ENCODE data around the gene UBL4B. TPM values are rescaled to one million over a fixed set of nuclear protein-coding genes. Genes with fewer than 3 reads are reported as not detected.

UBL4B gene
- total RNA-seq, 2 donors from 2014 or later = not detected

GRCh38 chr1:110065841-110066240 lies 46.4 kb upstream of the UBL4B start:
- Histone ChIP-seq H3K4me3 (no peak overlapping the region), H3K27me3 (peaks cover 15 to 31% of the 10 kb centered on the region in 2 donors), H3K4me1 (peaks cover 17% of the 10 kb centered on the region), H3K27ac (no peak overlapping the region), H3K36me3 (replicated peaks in 1 of 2; ENCODE audit: insufficient read depth in 1 of 2, low read depth in 2 of 2) (no peaks in the 10 kb centered on the region), H3K9me3 (no peaks in the 10 kb centered on the region)
- intact Hi-C loops (cut with DNase I) = no loop called here
- WGBS, 2 donors = 97% methylated on average over 5 of the region's 5 CpGs
- DNase-seq (no peak), ATAC-seq (no peak)
- TF ChIP-seq POLR2A (IDR thresholded peaks at IDR 0.05) (no peak), CTCF (IDR thresholded peaks at IDR 0.05) (no peak)

- H3K27me3 ChIP-seq = peaks cover 15 to 43% of the 10 kb centered on the region in 2 donors
- TF ChIP-seq CTCF (IDR thresholded peaks at IDR 0.05) (no peak), POLR2A (IDR thresholded peaks at IDR 0.05) (no peak)
- no peak overlapping the region for H3K27ac ChIP-seq
- intact Hi-C loops (cut with DNase I) = no loop called here
- H3K4me3 ChIP-seq = no peak overlapping the region
- no peaks in the 10 kb centered on the region for H3K36me3 ChIP-seq (replicated peaks in 1 of 2; ENCODE audit: insufficient read depth in 1 of 2, low read depth in 2 of 2)
- H3K4me1 ChIP-seq = peaks cover 17% of the 10 kb centered on the region
- ATAC-seq (no peak), DNase-seq (no peak)
- H3K9me3 ChIP-seq = no peaks in the 10 kb centered on the region
- WGBS, 2 donors = 37 to 56% methylated on average over 19 to 22 of the region's 23 CpGs
Measured at GRCh38 chr1:110067479-110067892, 44.8 kb upstream of the UBL4B start.

GRCh38 chr1:110067893-110068645 lies 44.2 kb upstream of the UBL4B start:
- 10 to 25% methylated on average over 22 to 60 of the region's 68 CpGs for WGBS, 2 donors
- Histone ChIP-seq H3K36me3 (replicated peaks in 1 of 2; ENCODE audit: insufficient read depth in 1 of 2, low read depth in 2 of 2) (no peaks in the 10 kb centered on the region), H3K4me3 (no peak overlapping the region), H3K27me3 (peaks cover 15 to 43% of the 10 kb centered on the region in 2 donors), H3K9me3 (no peaks in the 10 kb centered on the region), H3K4me1 (peaks cover 17% of the 10 kb centered on the region), H3K27ac (no peak overlapping the region)
- DNase-seq = no peak
- TF ChIP-seq POLR2A (IDR thresholded peaks at IDR 0.05) = no peak
- TF ChIP-seq CTCF (IDR thresholded peaks at IDR 0.05) = no peak
- intact Hi-C loops (cut with DNase I) = no loop called here
- no peak for ATAC-seq

GRCh38 chr1:110068646-110069403 lies 43.4 kb upstream of the UBL4B start:
- Histone ChIP-seq H3K9me3 (no peaks in the 10 kb centered on the region), H3K4me1 (peaks cover 17% of the 10 kb centered on the region), H3K4me3 (no peak overlapping the region), H3K27ac (no peak overlapping the region), H3K36me3 (replicated peaks in 1 of 2; ENCODE audit: insufficient read depth in 1 of 2, low read depth in 2 of 2) (no peaks in the 10 kb centered on the region), H3K27me3 (peaks cover 15 to 43% of the 10 kb centered on the region in 2 donors)
- intact Hi-C loops (cut with DNase I) = no loop called here
- WGBS, 2 donors = 7 to 12% methylated on average over 39 to 67 of the region's 68 CpGs
- ATAC-seq (no peak), DNase-seq (no peak)
- no peak for TF ChIP-seq POLR2A (IDR thresholded peaks at IDR 0.05)
- TF ChIP-seq CTCF (IDR thresholded peaks at IDR 0.05) = no peak

All from body of pancreas (tissue), 4 donors.